ENCODE data around the gene ETFBKMT.

DNA sequence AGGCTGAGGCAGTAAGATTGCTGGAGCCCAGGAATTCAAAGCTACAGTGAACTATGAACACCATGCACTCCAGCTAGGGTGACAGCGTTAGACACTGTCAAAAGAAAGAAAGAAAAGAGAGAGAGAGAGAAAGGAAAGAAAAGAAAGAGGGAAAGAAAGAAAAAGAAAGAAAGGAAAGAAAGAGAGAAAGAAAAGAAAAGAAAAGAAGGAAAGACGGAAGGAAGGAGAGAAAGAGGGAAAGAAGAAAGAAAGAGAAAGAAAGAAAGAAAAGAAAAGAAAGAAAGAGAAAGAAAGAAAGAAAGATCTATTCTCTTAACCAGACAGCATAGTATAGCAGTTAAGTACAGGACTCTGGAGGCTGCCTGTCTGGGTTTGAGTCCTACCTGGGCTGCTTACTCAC, 46.7 kb upstream of the ETFBKMT start:
- TF ChIP-seq, protein P1, sequence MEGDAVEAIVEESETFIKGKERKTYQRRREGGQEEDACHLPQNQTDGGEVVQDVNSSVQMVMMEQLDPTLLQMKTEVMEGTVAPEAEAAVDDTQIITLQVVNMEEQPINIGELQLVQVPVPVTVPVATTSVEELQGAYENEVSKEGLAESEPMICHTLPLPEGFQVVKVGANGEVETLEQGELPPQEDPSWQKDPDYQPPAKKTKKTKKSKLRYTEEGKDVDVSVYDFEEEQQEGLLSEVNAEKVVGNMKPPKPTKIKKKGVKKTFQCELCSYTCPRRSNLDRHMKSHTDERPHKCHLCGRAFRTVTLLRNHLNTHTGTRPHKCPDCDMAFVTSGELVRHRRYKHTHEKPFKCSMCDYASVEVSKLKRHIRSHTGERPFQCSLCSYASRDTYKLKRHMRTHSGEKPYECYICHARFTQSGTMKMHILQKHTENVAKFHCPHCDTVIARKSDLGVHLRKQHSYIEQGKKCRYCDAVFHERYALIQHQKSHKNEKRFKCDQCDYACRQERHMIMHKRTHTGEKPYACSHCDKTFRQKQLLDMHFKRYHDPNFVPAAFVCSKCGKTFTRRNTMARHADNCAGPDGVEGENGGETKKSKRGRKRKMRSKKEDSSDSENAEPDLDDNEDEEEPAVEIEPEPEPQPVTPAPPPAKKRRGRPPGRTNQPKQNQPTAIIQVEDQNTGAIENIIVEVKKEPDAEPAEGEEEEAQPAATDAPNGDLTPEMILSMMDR (conservative IDR thresholded peaks at IDR 0.05) = no peak
- TF ChIP-seq EZH2 (IDR thresholded peaks at IDR 0.05; ENCODE audit: low read depth) = no peak
